HepG2 (cell line): ENCODE measurements around the gene GRM5. TPM values are rescaled to one million over a fixed set of nuclear protein-coding genes. Genes with fewer than 3 reads are reported as not detected.

Experiments
- ATAC-seq: fragments of 200-7000 bp; cut with Tn5 transposase; 3 replicates; pipeline ENCODE4 v1.9.1; 2020; ENCODE audit warnings: mild to moderate bottlenecking, moderate library complexity
- BruUV-seq: library from RNA; stranded (reverse); fragments of 400-500 nt; replicated peaks from 2 replicates; lab custom pipeline; 2021; lab: Mats Ljungman, UMichigan
- CTCF ChIA-PET: fragments of 300-600 bp; formaldehyde crosslinking; extraction: SDS; loops from one replicate; lab custom pipeline; 2021; ENCODE audit warnings: low total read pairs, inconsistent platforms, low intra/inter-chr PET ratio; lab: Yijun Ruan, JAX
- POLR2A ChIA-PET: fragments of 350-600 bp; sonication (Branson Sonifier 250); formaldehyde crosslinking; loops from one replicate; lab custom pipeline; 2020; ENCODE audit warnings: antibody characterized with exemption, inconsistent platforms; lab: Yijun Ruan, JAX
- DNase-seq: peaks from one replicate; pipeline ENCODE4 v3.0.0-alpha.2; 2015; ENCODE audit warnings: low spot score
- FAIRE-seq: peaks from 3 replicates; lab custom pipeline; 2011; peaks lifted over from hg19 to GRCh38; lab: Jason Lieb, UNC
- H2AFZ ChIP-seq: one replicate; pipeline ENCODE4 v1.6.1; 2011; ENCODE audit warnings: low read length, inconsistent platforms
- H3K27ac ChIP-seq: fragments of 300-600 bp; 3 replicates; pipeline ENCODE4 v1.8.0; 2011; ENCODE audit warnings: mixed run types, mild to moderate bottlenecking, mixed read lengths, low read length, inconsistent platforms; ENCODE audit not compliant: insufficient read depth; ENCODE audit errors: extremely low read length
- H3K27me3 ChIP-seq, 2 experiments: fragments of 200-600 bp in 1 of 2; 2 replicates in 1 of 2; 3 replicates in 1 of 2; pipeline versions ENCODE4 v1.6.0 to v1.8.0; 2011; ENCODE audit warnings: low read length in 2 of 2, mild to moderate bottlenecking in 2 of 2, moderate library complexity in 2 of 2, inconsistent platforms in 1 of 2; ENCODE audit not compliant: insufficient read depth in 2 of 2, control insufficient read depth in 1 of 2
- H3K36me3 ChIP-seq, 2 experiments: fragments of 200-600 bp in 1 of 2; replicated peaks in 1 of 2; 2 replicates in 1 of 2; 3 replicates in 1 of 2; pipeline versions ENCODE4 v1.5.1 to v1.8.0; 2011; ENCODE audit warnings: low read length in 2 of 2, inconsistent platforms in 1 of 2; ENCODE audit not compliant: insufficient read depth in 2 of 2, control insufficient read depth in 1 of 2
- H3K4me1 ChIP-seq: 2 replicates; pipeline ENCODE4 v1.5.1; 2012; ENCODE audit warnings: low read length, inconsistent platforms; ENCODE audit not compliant: insufficient read depth
- H3K4me2 ChIP-seq: 2 replicates; pipeline ENCODE4 v1.6.0; 2011; ENCODE audit warnings: low read depth, low read length, inconsistent platforms
- H3K4me3 ChIP-seq, 3 experiments: fragments of 200-600 bp in 1 of 3; sonication (generic), shearing (Covaris generic) in 1 of 3; replicated peaks in 1 of 3; 2 replicates each; pipeline ENCODE4 v1.5.1; 2011 to 2016; ENCODE audit warnings: low read length in 3 of 3, inconsistent platforms in 2 of 3, low read depth in 2 of 3, mild to moderate bottlenecking in 2 of 3, control low read depth in 1 of 3, mixed read lengths in 1 of 3; ENCODE audit not compliant: insufficient read depth in 1 of 3
- H3K79me2 ChIP-seq: one replicate; pipeline ENCODE4 v1.6.1; 2011; ENCODE audit warnings: low read length, inconsistent platforms; ENCODE audit not compliant: insufficient read depth
- H3K9ac ChIP-seq: 2 replicates; pipeline ENCODE4 v1.6.0; 2011; ENCODE audit warnings: mild to moderate bottlenecking, low read depth, low read length, inconsistent platforms; ENCODE audit not compliant: insufficient read depth
- H3K9me3 ChIP-seq: 2 replicates; pipeline ENCODE4 v1.5.1; 2012; ENCODE audit warnings: mild to moderate bottlenecking, low read length
- H4K20me1 ChIP-seq: 2 replicates; pipeline ENCODE4 v1.6.0; 2011; ENCODE audit warnings: inconsistent platforms, mild to moderate bottlenecking, low read length, moderate library complexity; ENCODE audit not compliant: insufficient read depth
- BORCS8-MEF2B ChIP-seq: sonication (generic); formaldehyde crosslinking; IDR thresholded peaks from 2 replicates; pipeline ENCODE4 v1.8.0; 2022; ENCODE audit warnings: mild to moderate bottlenecking, missing genetic modification reagents
- GZF1 ChIP-seq: sonication (generic); formaldehyde crosslinking; IDR thresholded peaks from 2 replicates; pipeline ENCODE4 v1.5.1; 2020; ENCODE audit warnings: mild to moderate bottlenecking, missing genetic modification reagents
- PAWR ChIP-seq: sonication (generic); formaldehyde crosslinking; IDR thresholded peaks from 2 replicates; pipeline ENCODE4 v1.4.0; 2020; ENCODE audit warnings: missing genetic modification reagents, mild to moderate bottlenecking, borderline replicate concordance
- U2AF2 ChIP-seq: fragments of 200-400 bp; formaldehyde crosslinking; IDR thresholded peaks from 2 replicates; pipeline ENCODE4 v1.6.1; 2017; ENCODE audit warnings: low read depth, mild to moderate bottlenecking, low read length
- ZNF382 ChIP-seq: sonication (generic); formaldehyde crosslinking; IDR thresholded peaks from 2 replicates; pipeline ENCODE4 v1.5.0; 2020; ENCODE audit warnings: missing genetic modification reagents, mild to moderate bottlenecking, borderline replicate concordance
- ZNF503 ChIP-seq: sonication (generic); formaldehyde crosslinking; IDR thresholded peaks from 2 replicates; pipeline ENCODE4 v1.4.0; 2020; ENCODE audit warnings: missing genetic modification reagents
- ZNF670 ChIP-seq: sonication (generic); formaldehyde crosslinking; IDR thresholded peaks from 2 replicates; pipeline ENCODE4 v1.8.0; 2022; ENCODE audit warnings: mild to moderate bottlenecking, missing genetic modification reagents, borderline replicate concordance
- ZNF780A ChIP-seq: sonication (generic); formaldehyde crosslinking; IDR thresholded peaks from 2 replicates; pipeline ENCODE4 v1.8.0; 2022; ENCODE audit warnings: mild to moderate bottlenecking, missing genetic modification reagents, moderate library complexity
- ZNF781 ChIP-seq: sonication (generic); formaldehyde crosslinking; IDR thresholded peaks from 2 replicates; pipeline ENCODE4 v1.5.1; 2020; ENCODE audit warnings: borderline replicate concordance, mild to moderate bottlenecking, missing genetic modification reagents; ENCODE audit errors: not compliant biosample characterization
- WGBS: methylation state at CpG from one replicate; pipeline ENCODE4 v1.1.6; 2017; ENCODE audit warnings: low lambda C conversion rate; 5-methylcytosine and 5-hydroxymethylcytosine counted together
- in situ Hi-C: cut with HindIII; loops from 2 replicates; pipeline ENCODE4 v1.10.0; 2017; ENCODE audit warnings: low pct_unique_long_range_greater_than_20kb; ENCODE audit not compliant: extremely low pct_ligation_motif_present
- intact Hi-C: fragments of 100-400 bp; cut with micrococcal nuclease; formaldehyde crosslinking; loops from one replicate; pipeline ENCODE4 v1.10.0; 2022; ENCODE audit not compliant: unreplicated experiment
- polyA plus RNA-seq, 8 experiments: library from polyadenylated mRNA; depleted of rRNA in 3 of 8; stranded (reverse) in 7 of 8; unstranded in 1 of 8; fragments of >200 nt; fragmentation: Illumina TruSeq in 4 of 8; extraction: Trizol in 4 of 8; gene quantifications; 2 replicates each; pipeline versions ENCODE4 v1.2.1 to v1.2.3, GENCODE V29; 2011 to 2016; ENCODE audit warnings: low read depth in 4 of 8, missing spikeins in 1 of 8, mixed read lengths in 1 of 8; ENCODE audit not compliant: insufficient read depth in 1 of 8
- total RNA-seq, 5 experiments: library from RNA; depleted of rRNA; stranded (reverse); fragments of >200 nt; fragmentation: Illumina TruSeq; extraction: Trizol; gene quantifications; 2 replicates each; pipeline ENCODE4 v1.2.3, GENCODE V29; 2016; ENCODE audit warnings: low read depth in 1 of 5
- TF ChIP-seq, protein P1 (sequence below): IDR thresholded peaks from 2 replicates; pipeline ENCODE4 v1.6.1; 2016

The GRM5 gene
- total and polyA plus RNA-seq, 2 of the 13 experiments (the other 11 are each of a cell fraction or from before 2014, with no cell fraction given) = not detected

- intact Hi-C loops (no loop called here), in situ Hi-C loops (no loop called here)
- ChIA-PET POLR2A (no interaction called here), CTCF (no interaction called here)
- Histone ChIP-seq H4K20me1 (no peaks in the 10 kb centered on the region), H3K36me3 (no peaks in the 10 kb centered on the region), H3K79me2 (no peaks in the 10 kb centered on the region), H3K27me3 (no peaks in the 10 kb centered on the region), H3K4me1 (no peaks in the 10 kb centered on the region), H2AFZ (no peak overlapping the region), H3K9ac (no peak overlapping the region), H3K27ac (no peak overlapping the region), H3K4me2 (no peak overlapping the region), H3K9me3 (no peaks in the 10 kb centered on the region), H3K4me3 (no peak overlapping the region)
- 4% methylated on average over 3 of the region's 3 CpGs for WGBS
- ATAC-seq (no peak), FAIRE-seq (no peak), DNase-seq (no peak)
- BruUV-seq = no TSS peak
- TF ChIP-seq, protein P1, sequence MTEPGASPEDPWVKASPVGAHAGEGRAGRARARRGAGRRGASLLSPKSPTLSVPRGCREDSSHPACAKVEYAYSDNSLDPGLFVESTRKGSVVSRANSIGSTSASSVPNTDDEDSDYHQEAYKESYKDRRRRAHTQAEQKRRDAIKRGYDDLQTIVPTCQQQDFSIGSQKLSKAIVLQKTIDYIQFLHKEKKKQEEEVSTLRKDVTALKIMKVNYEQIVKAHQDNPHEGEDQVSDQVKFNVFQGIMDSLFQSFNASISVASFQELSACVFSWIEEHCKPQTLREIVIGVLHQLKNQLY (CRISPR knock-in tag) = no peak
- TF ChIP-seq ZNF503 = no peak
- no peak for TF ChIP-seq ZNF670
- TF ChIP-seq GZF1 (CRISPR knock-in tag) = no peak
- no peak for TF ChIP-seq ZNF781
- TF ChIP-seq ZNF780A (CRISPR knock-in tag) = no peak
- no peak for TF ChIP-seq U2AF2
- no peak for TF ChIP-seq BORCS8-MEF2B
- no peak for TF ChIP-seq ZNF382
- TF ChIP-seq PAWR (CRISPR knock-in tag) = no peak
Measured at GRCh38 chr11:88590361-88590760, 475.4 kb downstream of the GRM5 start.
